H54 (cell line): ENCODE results near the gene IREB2.
"Not testable (repeated sequence)": the region's sequence is repeated elsewhere in the genome, so short reads cannot be mapped to it uniquely, and the experiment has no call there.

ENCODE experiments used
- DNase-seq: peaks from one replicate; pipeline ENCODE4 v3.0.0; 2011; ENCODE audit warnings: low spot score, mixed read lengths; ENCODE audit not compliant: insufficient read length
- FAIRE-seq: peaks from 3 replicates; lab custom pipeline; 2011; peaks lifted over from hg19 to GRCh38; lab: Jason Lieb, UNC
- POLR2A ChIP-seq: IDR thresholded peaks from 2 replicates; pipeline ENCODE4 v1.6.1; 2011; ENCODE audit warnings: low read depth, mild to moderate bottlenecking, low read length

IREB2 gene

GRCh38 chr15:78418686-78419085 lies 19.3 kb upstream of the IREB2 start:
- no peak for DNase-seq
- no peak for TF ChIP-seq POLR2A
- FAIRE-seq, result no peak

GRCh38 chr15:78419367-78419766 lies 18.6 kb upstream of the IREB2 start:
- TF ChIP-seq POLR2A, result no peak
- DNase-seq, result no peak
- no peak for FAIRE-seq

GRCh38 chr15:78420220-78420619 lies 17.8 kb upstream of the IREB2 start:
- FAIRE-seq, result no peak
- DNase-seq, result no peak
- no peak for TF ChIP-seq POLR2A

GRCh38 chr15:78420766-78421165 lies 17.2 kb upstream of the IREB2 start:
- DNase-seq (no peak), FAIRE-seq (no peak)
- TF ChIP-seq POLR2A, result no peak

GRCh38 chr15:78421238-78421965 lies 16.6 kb upstream of the IREB2 start:
- no peak for TF ChIP-seq POLR2A
- FAIRE-seq (no peak), DNase-seq (no peak)

- FAIRE-seq, result no peak
- TF ChIP-seq POLR2A, result no peak
- DNase-seq, result peak; percentile 26
These were observed 15.3 kb upstream of the IREB2 start for GRCh38 chr15:78422571-78423340.

GRCh38 chr15:78424673-78425072 lies 13.3 kb upstream of the IREB2 start:
- FAIRE-seq (no peak), DNase-seq (no peak)
- TF ChIP-seq POLR2A, result no peak

- DNase-seq, result no peak
- no peak for FAIRE-seq
- no peak for TF ChIP-seq POLR2A
These were observed 12.4 kb upstream of the IREB2 start for GRCh38 chr15:78425643-78426042.

- no peak for DNase-seq
- TF ChIP-seq POLR2A, result no peak
- no peak for FAIRE-seq
These were observed 11.7 kb upstream of the IREB2 start for GRCh38 chr15:78426300-78426699.

- TF ChIP-seq POLR2A, result no peak
- DNase-seq (no peak), FAIRE-seq (no peak)
These were observed 10.1 kb upstream of the IREB2 start for GRCh38 chr15:78427953-78428352.

GRCh38 chr15:78429477-78429876 lies 8.5 kb upstream of the IREB2 start:
- DNase-seq (no peak), FAIRE-seq (no peak)
- no peak for TF ChIP-seq POLR2A

- no peak for FAIRE-seq
- no peak for DNase-seq
- no peak for TF ChIP-seq POLR2A
These were observed 6.1 kb upstream of the IREB2 start for GRCh38 chr15:78431955-78432354.

- FAIRE-seq (no peak), DNase-seq (no peak)
- TF ChIP-seq POLR2A, result no peak
These were observed 5.4 kb upstream of the IREB2 start for GRCh38 chr15:78432664-78433063.

- FAIRE-seq (no peak), DNase-seq (no peak)
- no peak for TF ChIP-seq POLR2A
These were observed 3.9 kb upstream of the IREB2 start for GRCh38 chr15:78434134-78434533.

GRCh38 chr15:78434711-78435110 lies 3.3 kb upstream of the IREB2 start:
- FAIRE-seq, DNase-seq: not testable (repeated sequence)
